Smooth muscle cell (in vitro differentiated cells): ENCODE results near the gene DNASE1. TPM values are rescaled to one million over a fixed set of nuclear protein-coding genes. Genes with fewer than 3 reads are reported as not detected.

ENCODE experiments used
- DNase-seq: peaks from one replicate; lab custom pipeline; 2025; ENCODE audit not compliant: unreplicated experiment; lab: John Stamatoyannopoulos, UW
- H2AFZ ChIP-seq: fragments of 200-600 bp; sonication (generic); 2 replicates; pipeline ENCODE4 v1.6.0; 2016; ENCODE audit warnings: antibody characterized with exemption, low read depth, mild to moderate bottlenecking
- H3F3A ChIP-seq: fragments of 200-600 bp; sonication (generic); 2 replicates; pipeline ENCODE4 v1.6.0; 2017; ENCODE audit warnings: antibody characterized with exemption, low read depth
- H3K27ac ChIP-seq: fragments of 200-600 bp; sonication (generic); 2 replicates; pipeline ENCODE4 v1.5.1; 2016; ENCODE audit warnings: low read depth, mild to moderate bottlenecking
- H3K27me3 ChIP-seq: fragments of 200-600 bp; sonication (generic); 2 replicates; pipeline ENCODE4 v1.6.1; 2016; ENCODE audit warnings: low read depth, mild to moderate bottlenecking
- H3K36me3 ChIP-seq: fragments of 200-600 bp; sonication (generic); 2 replicates; pipeline ENCODE4 v1.5.1; 2016; ENCODE audit warnings: low read depth
- H3K4me1 ChIP-seq: fragments of 200-600 bp; sonication (generic); 2 replicates; pipeline ENCODE4 v1.5.1; 2016; ENCODE audit warnings: low read depth
- H3K4me2 ChIP-seq: fragments of 200-600 bp; sonication (generic); 2 replicates; pipeline ENCODE4 v1.6.0; 2016; ENCODE audit warnings: mild to moderate bottlenecking
- H3K4me3 ChIP-seq: fragments of 200-600 bp; sonication (generic); 2 replicates; pipeline ENCODE4 v1.5.1; 2016; ENCODE audit warnings: mild to moderate bottlenecking
- H3K79me2 ChIP-seq: fragments of 200-600 bp; sonication (generic); 2 replicates; pipeline ENCODE4 v1.6.0; 2016; ENCODE audit warnings: low read depth, mild to moderate bottlenecking
- H3K9ac ChIP-seq: fragments of 200-600 bp; sonication (generic); 2 replicates; pipeline ENCODE4 v1.6.0; 2016; ENCODE audit warnings: low read depth
- H3K9me3 ChIP-seq: fragments of 200-600 bp; sonication (generic); replicated peaks from 2 replicates; pipeline ENCODE4 v1.5.1; 2016; ENCODE audit warnings: low read depth
- H4K20me1 ChIP-seq: fragments of 200-600 bp; sonication (generic); 2 replicates; pipeline ENCODE4 v1.6.0; 2016; ENCODE audit warnings: low read depth
- CTCF ChIP-seq: fragments of 200-600 bp; sonication (generic); IDR thresholded peaks from 2 replicates; pipeline ENCODE4 v1.5.1; 2017; ENCODE audit warnings: borderline replicate concordance, mild to moderate bottlenecking, antibody characterized with exemption; ENCODE audit not compliant: insufficient read depth, poor library complexity, severe bottlenecking
- WGBS: methylation state at CpG from one replicate; pipeline ENCODE4 v1.1.7; 2016; ENCODE audit warnings: low lambda C conversion rate; 5-methylcytosine and 5-hydroxymethylcytosine counted together
- polyA plus RNA-seq: library from polyadenylated mRNA; unstranded; fragments of >200 nt; fragmentation: Nextera tagmentation; extraction: Ambion mirVana; gene quantifications from 2 replicates; pipeline ENCODE4 v1.2.1, GENCODE V29; 2016
- total RNA-seq: library from RNA; depleted of rRNA; stranded (reverse); fragments of >200 nt; gene quantifications from 2 replicates; pipeline ENCODE4 v1.2.3, GENCODE V29; 2014

Gene DNASE1
- total and polyA plus RNA-seq, 2 experiments from 2014 or later: 8.1 to 37.8 TPM

GRCh38 chr16:3643095-3643730 is 11.3 kb upstream of the DNASE1 start:
- peak overlapping the region; percentile 42 for H3K27ac ChIP-seq
- DNase-seq: no peak
- WGBS: 65% methylated on average over 14 of the region's 14 CpGs

GRCh38 chr16:3645108-3645503 is 9.4 kb upstream of the DNASE1 start:
- WGBS: 76% methylated on average over 6 of the region's 6 CpGs
- Histone ChIP-seq H2AFZ (no peak overlapping the region), H3K27me3 (no peaks in the 10 kb centered on the region), H3K4me3 (no peak overlapping the region), H3K79me2 (no peaks in the 10 kb centered on the region), H3K27ac (no peak overlapping the region), H3F3A (peaks cover 3% of the 10 kb centered on the region), H3K4me2 (peak overlapping the region; percentile 10), H4K20me1 (peaks cover 19% of the 10 kb centered on the region), H3K9ac (no peak overlapping the region), H3K36me3 (no peaks in the 10 kb centered on the region), H3K4me1 (peaks cover 14% of the 10 kb centered on the region), H3K9me3 (no peaks in the 10 kb centered on the region)
- TF ChIP-seq CTCF: no peak
- DNase-seq: no peak

More at GRCh38 chr16:3643095-3643730, 11.3 kb upstream of the DNASE1 start:
- Histone ChIP-seq H3K79me2 (no peaks in the 10 kb centered on the region), H3K4me1 (peaks cover 14% of the 10 kb centered on the region), H3K9ac (peak overlapping the region; percentile 13), H3K4me2 (peak overlapping the region; percentile 58), H3K27me3 (no peaks in the 10 kb centered on the region), H3K4me3 (no peak overlapping the region), H4K20me1 (peaks cover 25% of the 10 kb centered on the region), H3F3A (peaks cover 6% of the 10 kb centered on the region), H3K36me3 (no peaks in the 10 kb centered on the region), H3K9me3 (no peaks in the 10 kb centered on the region), H2AFZ (no peak overlapping the region)
- TF ChIP-seq CTCF: no peak

GRCh38 chr16:3645504-3646347 is 8.8 kb upstream of the DNASE1 start:
- peaks cover 14% of the 10 kb centered on the region for H3K4me1 ChIP-seq
- TF ChIP-seq CTCF: no peak

More at GRCh38 chr16:3645504-3646347, 8.8 kb upstream of the DNASE1 start:
- DNase-seq: no peak
- Histone ChIP-seq H3K4me2 (peak overlapping the region; percentile 10), H3K4me3 (no peak overlapping the region), H3K36me3 (no peaks in the 10 kb centered on the region), H4K20me1 (peaks cover 15% of the 10 kb centered on the region), H3K9ac (no peak overlapping the region), H3K27me3 (no peaks in the 10 kb centered on the region), H2AFZ (no peak overlapping the region), H3F3A (peaks cover 3% of the 10 kb centered on the region), H3K79me2 (no peaks in the 10 kb centered on the region), H3K27ac (no peak overlapping the region), H3K9me3 (no peaks in the 10 kb centered on the region)
- whole genome bisulfite sequencing: 49% methylated on average over 19 of the region's 19 CpGs
